NT2/D1 (cell line): ENCODE results near the gene KCTD8.

Experiments used
- DNase-seq: peaks from one replicate; pipeline ENCODE4 v3.0.0-alpha.2; 2011; ENCODE audit warnings: low read depth, low spot score
- H3K27me3 ChIP-seq: 2 replicates; pipeline ENCODE4 v1.6.0; 2011; ENCODE audit warnings: mild to moderate bottlenecking; ENCODE audit not compliant: insufficient read length, insufficient read depth
- H3K36me3 ChIP-seq: 2 replicates; pipeline ENCODE4 v1.6.1; 2011; ENCODE audit warnings: mild to moderate bottlenecking, low read length, mixed read lengths; ENCODE audit not compliant: insufficient read depth, insufficient read length
- H3K4me1 ChIP-seq: 2 replicates; pipeline ENCODE4 v1.5.1; 2011; ENCODE audit not compliant: insufficient read depth, insufficient read length
- H3K4me3 ChIP-seq: 2 replicates; pipeline ENCODE4 v1.5.1; 2011; ENCODE audit warnings: low read depth; ENCODE audit not compliant: insufficient read length
- H3K9ac ChIP-seq: 2 replicates; pipeline ENCODE4 v1.6.0; 2011; ENCODE audit warnings: low read depth; ENCODE audit not compliant: insufficient read length
- H3K9me3 ChIP-seq: 2 replicates; pipeline ENCODE4 v1.5.1; 2011; ENCODE audit warnings: mild to moderate bottlenecking, low read length; ENCODE audit not compliant: insufficient read depth
- SUZ12 ChIP-seq: IDR thresholded peaks from 2 replicates; pipeline ENCODE4 v1.6.1; 2011; ENCODE audit not compliant: insufficient read length, insufficient read depth; ENCODE audit errors: extremely low read depth
- YY1 ChIP-seq: IDR thresholded peaks from 2 replicates; pipeline ENCODE4 v1.6.1; 2011; ENCODE audit not compliant: insufficient read length, insufficient read depth
- ZNF274 ChIP-seq: IDR thresholded peaks from 2 replicates; pipeline ENCODE4 v1.6.1; 2011; ENCODE audit warnings: mild to moderate bottlenecking, low read depth, low read length

Gene KCTD8

GRCh38 chr4:44448521-44449461, at the start of gene KCTD8:
Gene KCTD8 (minus strand): TSS chr4:44448809.
- H3K4me3 ChIP-seq, result peak within 1 kb of the TSS; percentile 74
- H3K27me3 ChIP-seq, result peaks cover 20% of the 10 kb centered on the region
- H3K4me1 ChIP-seq, result no peaks in the 10 kb centered on the region
- DNase-seq, result peak; percentile 88
- no peaks in the 10 kb centered on the region for H3K36me3 ChIP-seq
- no peak for TF ChIP-seq ZNF274
- no peak for TF ChIP-seq SUZ12
- no peak for TF ChIP-seq YY1
- peak within 1 kb of the TSS; percentile 80 for H3K9ac ChIP-seq
- no peaks in the 10 kb centered on the region for H3K9me3 ChIP-seq

GRCh38 chr4:44494810-44495701, 46.4 kb upstream of the KCTD8 start:
- no peak for TF ChIP-seq YY1
- TF ChIP-seq ZNF274, result no peak
- TF ChIP-seq SUZ12, result no peak

GRCh38 chr4:44493924-44494323, 45.3 kb upstream of the KCTD8 start:
- Histone ChIP-seq H3K36me3 (no peaks in the 10 kb centered on the region), H3K9ac (no peak overlapping the region), H3K4me3 (no peak overlapping the region), H3K27me3 (no peaks in the 10 kb centered on the region), H3K4me1 (no peaks in the 10 kb centered on the region), H3K9me3 (no peaks in the 10 kb centered on the region)
- TF ChIP-seq SUZ12 (no peak), ZNF274 (no peak), YY1 (no peak)
- DNase-seq, result peak; percentile 13

More at GRCh38 chr4:44494810-44495701, 46.4 kb upstream of the KCTD8 start:
- DNase-seq, result no peak
- Histone ChIP-seq H3K4me1 (no peaks in the 10 kb centered on the region), H3K27me3 (no peaks in the 10 kb centered on the region), H3K4me3 (no peak overlapping the region), H3K36me3 (no peaks in the 10 kb centered on the region), H3K9ac (no peak overlapping the region), H3K9me3 (no peaks in the 10 kb centered on the region)

- TF ChIP-seq YY1 (no peak), SUZ12 (no peak), ZNF274 (no peak)
- DNase-seq, result no peak
Observed at GRCh38 chr4:44487341-44487740, 38.7 kb upstream of the KCTD8 start.

GRCh38 chr4:44479731-44480130, 31.1 kb upstream of the KCTD8 start:
- Histone ChIP-seq H3K9me3 (no peaks in the 10 kb centered on the region), H3K4me1 (no peaks in the 10 kb centered on the region), H3K36me3 (no peaks in the 10 kb centered on the region), H3K27me3 (no peaks in the 10 kb centered on the region), H3K4me3 (no peak overlapping the region), H3K9ac (no peak overlapping the region)
- TF ChIP-seq YY1, result no peak
- TF ChIP-seq ZNF274, result no peak
- TF ChIP-seq SUZ12, result no peak
- no peak for DNase-seq

More at GRCh38 chr4:44487341-44487740, 38.7 kb upstream of the KCTD8 start:
- Histone ChIP-seq H3K27me3 (no peaks in the 10 kb centered on the region), H3K9me3 (no peaks in the 10 kb centered on the region; the same call in 1 of the 2 replicates), H3K9ac (no peak overlapping the region), H3K4me1 (no peaks in the 10 kb centered on the region), H3K4me3 (no peak overlapping the region), H3K36me3 (no peaks in the 10 kb centered on the region)

GRCh38 chr4:44462259-44462658, 13.7 kb upstream of the KCTD8 start:
- H3K4me3 ChIP-seq, result no peak overlapping the region
- TF ChIP-seq YY1, result no peak
- TF ChIP-seq ZNF274, result no peak
- TF ChIP-seq SUZ12, result no peak
- H3K4me1 ChIP-seq, result no peaks in the 10 kb centered on the region
- no peaks in the 10 kb centered on the region for H3K9me3 ChIP-seq
- H3K9ac ChIP-seq, result no peak overlapping the region
- DNase-seq, result no peak
- H3K27me3 ChIP-seq, result no peaks in the 10 kb centered on the region
- H3K36me3 ChIP-seq, result no peaks in the 10 kb centered on the region
